Dendritic cell treated with granulocyte-macrophage colony-stimulating factor and Interleukin-4, amounts not matched to agents 40 ng/mL and 50 ng/mL, for 4 days (primary cell): ENCODE measurements around the gene STK17A.
"Not testable (repeated sequence)": the region's sequence is repeated elsewhere in the genome, so short reads cannot be mapped to it uniquely, and the experiment has no call there.

ENCODE experiments used
- H3K27ac Mint-ChIP-seq: one replicate; pipeline ENCODE4 v1.8.0; 2022; ENCODE audit warnings: mild to moderate bottlenecking, mixed read lengths
- H3K27me3 Mint-ChIP-seq: one replicate; pipeline ENCODE4 v1.8.0; 2022; ENCODE audit warnings: mild to moderate bottlenecking, mixed read lengths
- H3K36me3 Mint-ChIP-seq: one replicate; pipeline ENCODE4 v1.8.0; 2022; ENCODE audit warnings: low read depth, mixed read lengths
- H3K4me1 Mint-ChIP-seq: one replicate; pipeline ENCODE4 v1.8.0; 2022; ENCODE audit warnings: low read depth, mixed read lengths
- H3K4me3 Mint-ChIP-seq: one replicate; pipeline ENCODE4 v1.8.0; 2022; ENCODE audit warnings: mild to moderate bottlenecking, moderate library complexity, mixed read lengths
- H3K9me3 Mint-ChIP-seq: one replicate; pipeline ENCODE4 v1.8.0; 2022; ENCODE audit warnings: mixed read lengths
- intact Hi-C: fragments of 100-400 bp; cut with micrococcal nuclease; formaldehyde crosslinking; loops from one replicate; pipeline ENCODE4 v1.15.0; 2022

The STK17A gene

DNA sequence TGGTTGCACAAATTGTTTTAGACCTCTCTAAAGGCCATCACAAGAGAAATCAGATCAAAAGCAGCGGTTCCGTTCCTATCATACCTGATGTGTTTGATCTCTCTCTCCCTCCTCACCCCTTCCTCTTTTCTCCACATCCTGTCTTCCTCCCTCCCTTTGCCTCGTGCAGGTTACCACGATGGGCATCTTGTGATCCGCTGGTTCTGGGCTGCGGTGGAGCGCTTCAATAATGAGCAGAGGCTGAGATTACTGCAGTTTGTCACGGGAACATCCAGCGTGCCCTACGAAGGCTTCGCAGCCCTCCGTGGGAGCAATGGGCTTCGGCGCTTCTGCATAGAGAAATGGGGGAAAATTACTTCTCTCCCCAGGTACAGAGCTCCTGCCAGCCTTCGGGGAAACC, 28.5 kb upstream of the STK17A start:
- intact Hi-C loops: no loop called here
- no peak overlapping the region for H3K4me3 Mint-ChIP-seq
- H3K36me3 Mint-ChIP-seq: no peaks in the 10 kb centered on the region
- no peaks in the 10 kb centered on the region for H3K9me3 Mint-ChIP-seq
- no peak overlapping the region for H3K27ac Mint-ChIP-seq
- peaks cover 6% of the 10 kb centered on the region for H3K4me1 Mint-ChIP-seq
- H3K27me3 Mint-ChIP-seq: peaks cover 16% of the 10 kb centered on the region

GRCh38 chr7:43557831-43558495, 24.9 kb upstream of the STK17A start:
- no peak overlapping the region for H3K4me3 Mint-ChIP-seq
- peaks cover 13% of the 10 kb centered on the region for H3K27me3 Mint-ChIP-seq
- peaks cover 6% of the 10 kb centered on the region for H3K4me1 Mint-ChIP-seq
- no peaks in the 10 kb centered on the region for H3K9me3 Mint-ChIP-seq
- intact Hi-C loops: no loop called here
- H3K27ac Mint-ChIP-seq: no peak overlapping the region
- no peaks in the 10 kb centered on the region for H3K36me3 Mint-ChIP-seq

DNA sequence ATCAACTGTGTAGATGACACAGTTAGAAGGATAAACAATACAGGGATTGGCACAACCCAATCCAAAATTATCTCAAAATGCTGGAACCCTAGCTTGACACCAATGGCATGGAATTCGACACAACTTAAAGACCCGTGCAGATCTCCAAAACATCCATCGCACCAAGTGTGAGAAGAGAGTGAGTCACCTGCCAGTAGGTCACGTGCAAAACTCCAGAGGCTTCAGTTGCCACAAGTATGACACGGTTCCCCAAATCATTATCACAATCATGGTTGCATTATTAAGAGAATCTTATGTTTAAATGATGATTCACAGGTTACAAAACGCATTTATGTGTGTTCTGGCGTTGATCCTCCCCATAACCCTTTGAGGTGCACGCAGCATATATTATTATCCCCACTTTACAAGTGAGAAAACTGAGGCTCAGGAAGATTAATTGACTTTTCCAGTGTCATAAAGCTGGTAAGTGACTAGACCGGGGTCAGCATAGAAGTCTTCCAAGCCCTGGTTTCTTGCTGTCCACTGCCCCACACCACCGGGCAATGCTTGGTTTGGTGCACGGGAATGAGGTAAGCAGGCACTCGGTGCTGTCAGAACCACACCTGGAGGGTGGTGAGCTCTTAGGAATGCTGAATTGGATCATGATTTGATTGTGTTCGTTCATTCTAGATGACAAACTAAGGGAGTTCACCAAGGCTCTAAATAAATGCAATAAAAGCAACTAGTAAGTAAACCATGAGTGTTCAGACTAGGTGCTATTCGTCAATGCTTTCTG, 23.6 kb upstream of the STK17A start:
- Mint-ChIP-seq H3K27me3 (peaks cover 18% of the 10 kb centered on the region), H3K4me1 (no peaks in the 10 kb centered on the region), H3K4me3 (no peak overlapping the region), H3K9me3 (no peaks in the 10 kb centered on the region), H3K27ac (no peak overlapping the region), H3K36me3 (no peaks in the 10 kb centered on the region)
- intact Hi-C loops: no loop called here

GRCh38 chr7:43559946-43560335, 23.0 kb upstream of the STK17A start:
- intact Hi-C loops: no loop called here
- Mint-ChIP-seq H3K27me3 (peaks cover 15% of the 10 kb centered on the region), H3K36me3 (no peaks in the 10 kb centered on the region)

GRCh38 chr7:43560742-43561330, 22.1 kb upstream of the STK17A start:
- peaks cover 16% of the 10 kb centered on the region for H3K27me3 Mint-ChIP-seq
- no peaks in the 10 kb centered on the region for H3K36me3 Mint-ChIP-seq
- H3K9me3 Mint-ChIP-seq: no peaks in the 10 kb centered on the region
- no peak overlapping the region for H3K27ac Mint-ChIP-seq
- H3K4me1 Mint-ChIP-seq: no peaks in the 10 kb centered on the region
- intact Hi-C loops: no loop called here
- H3K4me3 Mint-ChIP-seq: no peak overlapping the region

More at GRCh38 chr7:43559946-43560335, 23.0 kb upstream of the STK17A start:
- Mint-ChIP-seq H3K4me1 (no peaks in the 10 kb centered on the region), H3K27ac (no peak overlapping the region), H3K9me3 (no peaks in the 10 kb centered on the region), H3K4me3 (no peak overlapping the region)

DNA sequence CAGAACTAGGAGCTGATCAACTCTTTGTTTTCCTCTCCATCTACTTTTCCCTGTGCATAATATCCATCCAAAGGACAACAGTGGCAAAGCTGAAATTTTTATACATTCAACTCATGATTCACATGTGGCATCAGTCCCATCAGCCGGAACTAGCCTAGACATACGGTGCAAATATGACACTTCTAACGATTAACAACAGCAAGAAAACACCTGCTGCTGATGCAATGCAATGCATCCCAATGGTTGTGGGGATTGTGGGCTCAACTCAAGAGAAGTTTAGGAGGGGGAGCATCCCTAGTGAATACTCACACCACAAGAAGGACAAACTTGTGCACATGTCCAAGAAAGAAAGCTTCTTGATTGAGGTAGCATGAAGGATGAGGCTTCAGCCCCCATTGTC, 20.5 kb upstream of the STK17A start:
- Mint-ChIP-seq H3K4me3 (no peak overlapping the region), H3K4me1 (no peaks in the 10 kb centered on the region), H3K9me3 (no peaks in the 10 kb centered on the region), H3K27ac (no peak overlapping the region), H3K27me3 (peaks cover 13% of the 10 kb centered on the region), H3K36me3 (no peaks in the 10 kb centered on the region)
- intact Hi-C loops: no loop called here

DNA sequence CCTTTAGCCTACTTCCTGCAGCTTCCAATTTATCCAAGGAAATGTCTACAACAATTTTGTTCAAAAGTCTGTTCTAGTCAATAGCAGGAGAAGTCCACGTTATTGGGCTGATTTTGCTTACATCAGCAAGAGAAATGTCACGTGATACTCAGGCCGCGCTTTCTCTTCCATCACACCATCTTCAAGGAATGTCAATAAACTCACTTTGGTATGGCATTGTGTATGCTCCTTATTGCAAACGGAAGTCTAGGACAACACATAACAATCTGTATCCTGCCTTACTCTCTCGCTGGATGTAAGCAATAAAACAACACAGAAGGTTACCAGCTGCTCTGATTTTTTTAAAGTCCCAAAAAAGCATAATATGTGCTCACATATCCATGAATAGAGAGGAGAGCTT, 17.1 kb upstream of the STK17A start:
- Mint-ChIP-seq H3K27ac (no peak overlapping the region), H3K36me3 (no peaks in the 10 kb centered on the region), H3K4me3 (no peak overlapping the region), H3K4me1 (peaks cover 19% of the 10 kb centered on the region), H3K27me3 (peaks cover 19% of the 10 kb centered on the region), H3K9me3 (no peaks in the 10 kb centered on the region)
- intact Hi-C loops: no loop called here

- intact Hi-C loops: no loop called here
- H3K4me1 Mint-ChIP-seq: peaks cover 32% of the 10 kb centered on the region
- no peaks in the 10 kb centered on the region for H3K36me3 Mint-ChIP-seq
- no peak overlapping the region for H3K4me3 Mint-ChIP-seq
- H3K27me3 Mint-ChIP-seq: peaks cover 9% of the 10 kb centered on the region
- no peaks in the 10 kb centered on the region for H3K9me3 Mint-ChIP-seq
- H3K27ac Mint-ChIP-seq: no peak overlapping the region
These were observed 14.4 kb upstream of the STK17A start for GRCh38 chr7:43568529-43568928.

GRCh38 chr7:43569424-43569823, 13.5 kb upstream of the STK17A start:
- intact Hi-C loops: no loop called here
- Mint-ChIP-seq H3K27ac (no peak overlapping the region), H3K9me3 (no peaks in the 10 kb centered on the region), H3K27me3 (peaks cover 8% of the 10 kb centered on the region), H3K4me1 (peaks cover 32% of the 10 kb centered on the region), H3K36me3 (no peaks in the 10 kb centered on the region), H3K4me3 (no peak overlapping the region)

- Mint-ChIP-seq H3K27ac (no peak overlapping the region), H3K4me1 (peaks cover 32% of the 10 kb centered on the region), H3K36me3 (no peaks in the 10 kb centered on the region), H3K9me3 (no peaks in the 10 kb centered on the region), H3K27me3 (peaks cover 6% of the 10 kb centered on the region), H3K4me3 (no peak overlapping the region)
- intact Hi-C loops: no loop called here
These were observed 12.1 kb upstream of the STK17A start for GRCh38 chr7:43570688-43571365.

GRCh38 chr7:43572516-43573049, 10.3 kb upstream of the STK17A start:
- H3K9me3 Mint-ChIP-seq: no peaks in the 10 kb centered on the region
- peaks cover 36% of the 10 kb centered on the region for H3K4me1 Mint-ChIP-seq
- no peak overlapping the region for H3K4me3 Mint-ChIP-seq
- H3K27me3 Mint-ChIP-seq: peaks cover 6% of the 10 kb centered on the region
- H3K27ac Mint-ChIP-seq: peak overlapping the region; percentile 83
- intact Hi-C loops: no loop called here
- H3K36me3 Mint-ChIP-seq: no peaks in the 10 kb centered on the region

GRCh38 chr7:43573832-43574231, 9.1 kb upstream of the STK17A start:
- H3K4me1 Mint-ChIP-seq: peaks cover 29% of the 10 kb centered on the region
- H3K36me3 Mint-ChIP-seq, H3K4me3 Mint-ChIP-seq, intact Hi-C loops, H3K9me3 Mint-ChIP-seq, H3K27me3 Mint-ChIP-seq: not testable (repeated sequence)
- peak overlapping the region; percentile 83 for H3K27ac Mint-ChIP-seq

DNA sequence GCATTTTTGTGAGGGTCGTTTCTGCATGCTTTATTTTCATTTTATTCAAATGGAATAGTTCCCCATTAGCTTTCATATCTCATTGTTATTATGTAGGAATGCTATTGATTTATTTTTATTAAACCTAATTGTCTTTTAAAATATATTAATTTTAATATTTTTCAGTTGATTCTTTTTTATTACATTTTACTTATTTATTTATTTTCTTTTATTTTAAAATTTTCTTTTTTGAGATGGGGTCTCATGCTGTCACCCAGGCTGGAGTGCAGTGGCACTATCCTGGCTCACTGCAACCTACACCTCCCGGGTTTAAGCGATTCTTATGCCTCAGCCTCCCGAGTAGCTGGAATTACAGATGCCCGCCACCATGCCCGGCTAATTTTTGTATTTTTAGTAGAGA, 7.4 kb upstream of the STK17A start:
- Mint-ChIP-seq H3K4me3 (no peak overlapping the region), H3K27ac (no peak overlapping the region), H3K9me3 (no peaks in the 10 kb centered on the region), H3K4me1 (peaks cover 21% of the 10 kb centered on the region), H3K27me3 (peaks cover 5% of the 10 kb centered on the region), H3K36me3 (no peaks in the 10 kb centered on the region)
- intact Hi-C loops: no loop called here

DNA sequence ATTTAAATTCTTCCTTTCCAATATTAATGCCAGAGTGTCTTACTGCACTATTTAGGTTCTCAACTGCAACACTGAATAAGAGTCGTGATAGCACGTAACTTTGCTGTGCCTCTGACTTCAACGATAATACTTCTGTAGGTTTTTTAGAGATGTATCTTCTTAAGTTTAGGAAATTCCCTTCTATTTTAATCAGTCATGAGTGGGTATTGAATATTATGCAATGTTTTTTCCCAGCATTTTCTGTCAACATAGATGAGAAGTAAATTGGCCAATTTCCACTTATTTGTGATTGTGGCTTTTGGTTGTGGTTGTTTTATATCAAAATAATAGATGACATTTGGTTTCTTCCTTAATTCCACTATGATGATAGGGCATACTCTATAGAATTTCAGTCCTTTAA, 6.7 kb upstream of the STK17A start:
- Mint-ChIP-seq H3K27ac (no peak overlapping the region), H3K27me3 (peaks cover 9% of the 10 kb centered on the region), H3K9me3 (no peaks in the 10 kb centered on the region), H3K4me1 (peaks cover 14% of the 10 kb centered on the region), H3K36me3 (no peaks in the 10 kb centered on the region), H3K4me3 (no peak overlapping the region)
- intact Hi-C loops: no loop called here
